Activated CD4-positive, alpha-beta T cell treated with anti-CD3 and anti-CD28 coated beads, Interleukin-2, amount 50 U/mL, for 24 hours (primary cell): Measurements from ENCODE around the gene SRGN.
"Not testable (repeated sequence)": the region's sequence is repeated elsewhere in the genome, so short reads cannot be mapped to it uniquely, and the experiment has no call there.

Experiments used
- DNase-seq, 2 donors: peaks; one replicate each; pipeline ENCODE4 v3.0.0-alpha.2; 2020; ENCODE audit warnings: low read depth in 1 of 2, low spot score in 1 of 2

Gene SRGN

GRCh38 chr10:69087590-69088470 lies at the start of gene SRGN:
Gene SRGN, plus strand, starts transcription at chr10:69088103. Its CDS starts 55 bp downstream, at chr10:69088158.
- peak; percentile 54 to 86 for DNase-seq

GRCh38 chr10:69040904-69041303 lies 47.0 kb upstream of the SRGN start:
- DNase-seq, result not testable (repeated sequence)

- no peak for DNase-seq
These were observed 45.5 kb upstream of the SRGN start for GRCh38 chr10:69042417-69042816.

- no peak for DNase-seq
These were observed 45.1 kb upstream of the SRGN start for GRCh38 chr10:69042838-69043237.

GRCh38 chr10:69043931-69044531 lies 43.9 kb upstream of the SRGN start:
- no peak for DNase-seq

- DNase-seq, result no peak
These were observed 43.4 kb upstream of the SRGN start for GRCh38 chr10:69044546-69044945.

- peak in 1 of 2 donors; percentile 30 for DNase-seq
These were observed 42.2 kb upstream of the SRGN start for GRCh38 chr10:69045441-69046300.

- DNase-seq, result no peak
These were observed 40.6 kb upstream of the SRGN start for GRCh38 chr10:69047111-69047832.

- DNase-seq, result no peak
These were observed 39.8 kb upstream of the SRGN start for GRCh38 chr10:69048103-69048502.

GRCh38 chr10:69049566-69049961 lies 38.3 kb upstream of the SRGN start:
- DNase-seq, result no peak

GRCh38 chr10:69051303-69051702 lies 36.6 kb upstream of the SRGN start:
- no peak for DNase-seq

- DNase-seq, result no peak
These were observed 36.0 kb upstream of the SRGN start for GRCh38 chr10:69051710-69052487.

- DNase-seq, result no peak
These were observed 35.2 kb upstream of the SRGN start for GRCh38 chr10:69052736-69053135.

- no peak for DNase-seq
These were observed 32.7 kb upstream of the SRGN start for GRCh38 chr10:69055241-69055640.

- no peak for DNase-seq
These were observed 31.8 kb upstream of the SRGN start for GRCh38 chr10:69056129-69056528.

GRCh38 chr10:69056536-69057260 lies 31.2 kb upstream of the SRGN start:
- no peak for DNase-seq

GRCh38 chr10:69057261-69057950 lies 30.5 kb upstream of the SRGN start:
- DNase-seq, result no peak

GRCh38 chr10:69057951-69058297 lies 30.0 kb upstream of the SRGN start:
- no peak for DNase-seq
